Measurements from ENCODE around the gene ALG8.

DNA sequence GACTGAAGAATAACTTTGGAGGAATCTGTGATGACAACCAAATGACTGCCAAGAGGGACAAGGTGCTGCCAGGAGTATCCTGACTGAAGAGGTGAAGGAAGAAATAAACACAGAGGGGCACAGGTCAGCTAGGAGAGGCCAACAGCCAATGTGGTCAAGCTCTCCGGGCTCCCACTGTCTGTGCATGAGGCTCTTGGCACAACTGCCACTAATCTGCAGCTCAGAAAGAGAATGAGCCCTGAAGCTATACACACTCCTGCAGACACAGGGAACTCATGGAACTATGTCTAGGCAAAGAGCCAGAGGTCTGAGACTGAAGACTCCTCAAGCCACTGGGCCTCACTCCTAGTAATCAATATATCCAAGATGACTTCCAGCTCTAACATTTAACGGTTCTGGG, 68.8 kb downstream of the ALG8 start:
- TF ChIP-seq, protein P1, sequence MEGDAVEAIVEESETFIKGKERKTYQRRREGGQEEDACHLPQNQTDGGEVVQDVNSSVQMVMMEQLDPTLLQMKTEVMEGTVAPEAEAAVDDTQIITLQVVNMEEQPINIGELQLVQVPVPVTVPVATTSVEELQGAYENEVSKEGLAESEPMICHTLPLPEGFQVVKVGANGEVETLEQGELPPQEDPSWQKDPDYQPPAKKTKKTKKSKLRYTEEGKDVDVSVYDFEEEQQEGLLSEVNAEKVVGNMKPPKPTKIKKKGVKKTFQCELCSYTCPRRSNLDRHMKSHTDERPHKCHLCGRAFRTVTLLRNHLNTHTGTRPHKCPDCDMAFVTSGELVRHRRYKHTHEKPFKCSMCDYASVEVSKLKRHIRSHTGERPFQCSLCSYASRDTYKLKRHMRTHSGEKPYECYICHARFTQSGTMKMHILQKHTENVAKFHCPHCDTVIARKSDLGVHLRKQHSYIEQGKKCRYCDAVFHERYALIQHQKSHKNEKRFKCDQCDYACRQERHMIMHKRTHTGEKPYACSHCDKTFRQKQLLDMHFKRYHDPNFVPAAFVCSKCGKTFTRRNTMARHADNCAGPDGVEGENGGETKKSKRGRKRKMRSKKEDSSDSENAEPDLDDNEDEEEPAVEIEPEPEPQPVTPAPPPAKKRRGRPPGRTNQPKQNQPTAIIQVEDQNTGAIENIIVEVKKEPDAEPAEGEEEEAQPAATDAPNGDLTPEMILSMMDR (IDR thresholded peaks at IDR 0.05): no peak
- TF ChIP-seq POLR2A (IDR thresholded peaks at IDR 0.05): no peak
